GM10248 (cell line): ENCODE data around the gene CRTC3.
"Not testable (repeated sequence)": the region's sequence is repeated elsewhere in the genome, so short reads cannot be mapped to it uniquely, and the experiment has no call there.

Source experiments
- CTCF ChIA-PET: fragments of 300-600 bp; sonication (Branson Sonifier 250); formaldehyde crosslinking; extraction: SDS; loops from one replicate; lab custom pipeline; 2021; ENCODE audit warnings: antibody characterized with exemption; lab: Yijun Ruan, JAX
- POLR2A ChIA-PET: fragments of 350-650 bp; sonication (Branson Sonifier 250); formaldehyde crosslinking; extraction: SDS; loops from one replicate; lab custom pipeline; 2020; ENCODE audit warnings: antibody characterized with exemption; lab: Yijun Ruan, JAX
- DNase-seq: peaks from one replicate; pipeline ENCODE4 v3.0.0; 2012; ENCODE audit errors: extremely low spot score
- CTCF ChIP-seq: IDR thresholded peaks from 2 replicates; pipeline ENCODE4 v1.5.1; 2012; ENCODE audit warnings: mild to moderate bottlenecking, low read depth; ENCODE audit errors: extremely low read depth, missing control alignments, control extremely low read depth

Gene CRTC3

GRCh38 chr15:90664650-90665287 is 135.0 kb downstream of the CRTC3 start:
- DNase-seq: peak; percentile 45
- CTCF ChIA-PET: interaction anchor here (1.5 to 5.4 kb wide), 4 partner anchors 15 to 371 kb away, joined by 3 to 31 read pairs (median 7); no protein-coding TSS in a partner anchor
- TF ChIP-seq CTCF: no peak
- POLR2A ChIA-PET: interaction anchor here (1.0 kb wide), 1 partner anchor 17 kb away, joined by 3 read pairs; no protein-coding TSS in a partner anchor

- peak; percentile 80 for DNase-seq
- POLR2A ChIA-PET: interaction anchor here (0.7 to 1.0 kb wide), 2 partner anchors 17 to 51 kb away, joined by 3 read pairs; partner anchors contain the start of gene BLM
- no peak for TF ChIP-seq CTCF
- CTCF ChIA-PET: interaction anchor here (0.6 to 5.4 kb wide), 6 partner anchors 8 to 220 kb away, joined by 3 to 31 read pairs (median 6); no protein-coding TSS in a partner anchor
These were observed 135.8 kb downstream of the CRTC3 start for GRCh38 chr15:90665288-90666134.

- CTCF ChIA-PET: interaction anchor here (0.6 to 5.4 kb wide), 6 partner anchors 9 to 220 kb away, joined by 3 to 31 read pairs (median 3); partner anchors contain the start of gene BLM
- no peak for DNase-seq
- TF ChIP-seq CTCF: no peak
- POLR2A ChIA-PET: interaction anchor here (0.6 kb wide), 1 partner anchor 86 kb away, joined by 3 read pairs; no protein-coding TSS in a partner anchor
These were observed 136.6 kb downstream of the CRTC3 start for GRCh38 chr15:90666135-90666909.

GRCh38 chr15:90667073-90667754 is 137.5 kb downstream of the CRTC3 start:
- TF ChIP-seq CTCF: no peak
- ChIA-PET POLR2A (interaction anchor here (0.6 kb wide), 1 partner anchor 85 kb away, joined by 3 read pairs; no protein-coding TSS in a partner anchor), CTCF (interaction anchor here (0.6 to 5.4 kb wide), 6 partner anchors 11 to 219 kb away, joined by 3 to 31 read pairs (median 4); partner anchors contain the start of gene BLM)
- no peak for DNase-seq

GRCh38 chr15:90667755-90668345 is 138.1 kb downstream of the CRTC3 start:
- DNase-seq, POLR2A ChIA-PET: not testable (repeated sequence)
- CTCF ChIA-PET: interaction anchor here (0.6 to 5.4 kb wide), 4 partner anchors 10 to 24 kb away, joined by 3 to 31 read pairs (median 4); no protein-coding TSS in a partner anchor

- POLR2A ChIA-PET, DNase-seq: not testable (repeated sequence)
- CTCF ChIA-PET: interaction anchor here (0.9 to 1.7 kb wide), 5 partner anchors 16 to 215 kb away, joined by 3 to 7 read pairs (median 3); no protein-coding TSS in a partner anchor
These were observed 140.9 kb downstream of the CRTC3 start for GRCh38 chr15:90670631-90671030.
